IPS-18a (cell line): Measurements from ENCODE around the gene LDB1.

ENCODE experiments used
- H3K27ac ChIP-seq: one replicate; pipeline ENCODE4 v1.5.1; 2013; ENCODE audit warnings: low read length
- H3K27me3 ChIP-seq: one replicate; pipeline ENCODE4 v1.6.1; 2013; ENCODE audit warnings: mild to moderate bottlenecking, low read length; ENCODE audit not compliant: control insufficient read depth, insufficient read depth
- H3K36me3 ChIP-seq: one replicate; pipeline ENCODE4 v1.6.1; 2013; ENCODE audit warnings: low read depth, low read length; ENCODE audit not compliant: control insufficient read depth
- H3K4me1 ChIP-seq: one replicate; pipeline ENCODE4 v1.6.1; 2013; ENCODE audit warnings: low read depth, low read length; ENCODE audit not compliant: control insufficient read depth
- H3K4me3 ChIP-seq: one replicate; pipeline ENCODE4 v1.5.1; 2013; ENCODE audit warnings: low read length
- H3K9ac ChIP-seq: one replicate; pipeline ENCODE4 v1.6.1; 2013; ENCODE audit warnings: mild to moderate bottlenecking, low read length, moderate library complexity
- H3K9me3 ChIP-seq: one replicate; pipeline ENCODE4 v1.6.1; 2013; ENCODE audit warnings: low read depth, low read length; ENCODE audit not compliant: control insufficient read depth

LDB1 gene

GRCh38 chr10:102102421-102102820 is 17.7 kb downstream of the LDB1 start:
- Histone ChIP-seq H3K27ac (no peak overlapping the region), H3K9ac (no peak overlapping the region), H3K9me3 (no peaks in the 10 kb centered on the region), H3K4me1 (no peaks in the 10 kb centered on the region), H3K27me3 (no peaks in the 10 kb centered on the region), H3K4me3 (no peak overlapping the region), H3K36me3 (peaks cover 26% of the 10 kb centered on the region)

GRCh38 chr10:102101152-102101551 is 19.0 kb downstream of the LDB1 start:
- Histone ChIP-seq H3K36me3 (peaks cover 18% of the 10 kb centered on the region), H3K27me3 (no peaks in the 10 kb centered on the region), H3K9ac (no peak overlapping the region), H3K4me3 (no peak overlapping the region), H3K27ac (no peak overlapping the region), H3K4me1 (no peaks in the 10 kb centered on the region), H3K9me3 (no peaks in the 10 kb centered on the region)

DNA sequence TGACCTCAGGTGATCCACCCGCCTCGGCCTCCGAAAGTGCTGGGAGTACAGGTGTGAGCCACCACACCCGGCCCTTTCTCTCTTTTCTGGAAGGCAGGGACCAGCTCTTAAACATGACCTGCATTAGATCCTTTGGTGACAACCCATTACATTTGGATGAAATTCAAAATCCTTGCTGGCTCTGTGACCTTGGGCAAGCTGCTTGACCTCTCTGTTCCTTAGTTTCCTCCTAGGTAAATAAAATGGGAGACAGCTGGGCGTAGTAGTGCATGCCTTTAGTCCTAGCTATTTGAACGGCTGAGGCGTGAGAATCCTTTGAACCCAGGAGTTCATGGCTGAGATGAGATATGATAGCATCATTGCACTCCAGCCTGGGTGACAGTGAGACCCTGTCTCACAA is 23.7 kb downstream of the LDB1 start:
- H3K36me3 ChIP-seq: peaks cover 6% of the 10 kb centered on the region
- no peaks in the 10 kb centered on the region for H3K9me3 ChIP-seq
- no peak overlapping the region for H3K27ac ChIP-seq
- H3K4me3 ChIP-seq: no peak overlapping the region
- no peaks in the 10 kb centered on the region for H3K4me1 ChIP-seq
- H3K9ac ChIP-seq: no peak overlapping the region
- H3K27me3 ChIP-seq: no peaks in the 10 kb centered on the region

GRCh38 chr10:102090772-102091171 is 29.4 kb downstream of the LDB1 start:
- Histone ChIP-seq H3K27me3 (no peaks in the 10 kb centered on the region), H3K36me3 (no peaks in the 10 kb centered on the region), H3K9ac (no peak overlapping the region), H3K4me1 (no peaks in the 10 kb centered on the region), H3K4me3 (no peak overlapping the region), H3K27ac (no peak overlapping the region), H3K9me3 (no peaks in the 10 kb centered on the region)

DNA sequence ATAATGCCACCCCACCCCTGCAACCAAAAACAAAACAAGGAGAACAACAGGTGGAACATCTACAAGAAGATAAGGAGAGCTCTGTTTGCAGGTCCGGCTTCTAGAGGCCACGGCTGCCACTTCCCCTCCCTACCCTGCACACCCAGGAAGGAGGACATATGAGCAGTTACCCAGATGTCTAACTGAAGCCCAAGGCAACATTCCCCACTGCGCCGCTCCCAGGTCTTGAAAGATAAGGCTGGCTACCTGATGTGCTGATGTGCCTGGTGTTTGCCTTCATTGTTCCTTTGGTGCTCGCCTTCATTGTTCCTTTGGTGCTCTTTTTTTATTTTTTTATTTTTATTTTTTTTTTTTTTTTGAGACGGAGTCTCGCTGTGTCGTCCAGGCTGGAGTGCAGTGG is 34.0 kb downstream of the LDB1 start:
- Histone ChIP-seq H3K4me3 (no peak overlapping the region), H3K9ac (no peak overlapping the region), H3K4me1 (no peaks in the 10 kb centered on the region), H3K9me3 (no peaks in the 10 kb centered on the region), H3K27ac (no peak overlapping the region), H3K36me3 (no peaks in the 10 kb centered on the region), H3K27me3 (no peaks in the 10 kb centered on the region)

DNA sequence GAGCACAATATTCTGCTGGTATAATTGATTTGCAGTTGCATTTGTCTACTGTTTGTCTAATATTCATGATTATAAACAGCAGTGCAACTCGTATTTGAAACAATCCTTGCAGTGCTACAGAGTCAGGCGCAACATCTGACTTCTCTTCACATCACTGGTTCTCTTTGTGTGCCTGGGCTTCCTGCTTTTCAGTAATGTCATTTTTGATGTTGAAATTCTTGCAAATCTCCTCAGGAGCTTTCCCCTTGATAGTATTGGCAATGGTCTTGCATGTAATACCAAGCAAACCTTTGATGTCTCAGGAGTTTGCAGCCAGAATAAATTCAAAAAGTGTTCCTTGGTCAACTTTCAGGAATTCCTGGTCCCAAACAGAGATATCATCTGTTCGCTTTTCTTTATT is 34.8 kb downstream of the LDB1 start:
- no peaks in the 10 kb centered on the region for H3K9me3 ChIP-seq
- H3K9ac ChIP-seq: no peak overlapping the region
- H3K27me3 ChIP-seq: no peaks in the 10 kb centered on the region
- H3K4me1 ChIP-seq: no peaks in the 10 kb centered on the region
- H3K4me3 ChIP-seq: no peak overlapping the region
- H3K36me3 ChIP-seq: no peaks in the 10 kb centered on the region
- no peak overlapping the region for H3K27ac ChIP-seq

DNA sequence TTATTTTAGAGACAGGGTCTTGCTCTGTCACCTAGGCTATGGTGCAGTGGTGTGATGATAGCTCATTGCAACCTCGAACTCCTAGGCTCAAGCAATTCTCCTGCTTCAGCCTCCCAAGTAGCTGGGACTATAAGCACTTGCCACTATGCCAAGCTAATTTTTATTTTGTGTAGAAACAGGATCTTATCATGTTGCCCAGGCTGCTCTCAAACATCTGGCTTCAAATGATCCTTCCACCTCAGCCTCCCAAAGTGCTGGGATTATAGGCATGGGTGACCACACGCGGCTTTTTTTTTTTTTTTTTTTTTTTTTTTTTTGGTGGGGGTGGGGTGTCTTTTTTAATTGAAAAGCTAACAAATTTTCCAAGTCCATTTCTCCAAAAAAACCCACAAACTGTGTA is 36.6 kb downstream of the LDB1 start:
- H3K4me3 ChIP-seq: no peak overlapping the region
- H3K9ac ChIP-seq: no peak overlapping the region
- no peaks in the 10 kb centered on the region for H3K4me1 ChIP-seq
- H3K36me3 ChIP-seq: no peaks in the 10 kb centered on the region
- no peak overlapping the region for H3K27ac ChIP-seq
- no peaks in the 10 kb centered on the region for H3K9me3 ChIP-seq
- no peaks in the 10 kb centered on the region for H3K27me3 ChIP-seq

DNA sequence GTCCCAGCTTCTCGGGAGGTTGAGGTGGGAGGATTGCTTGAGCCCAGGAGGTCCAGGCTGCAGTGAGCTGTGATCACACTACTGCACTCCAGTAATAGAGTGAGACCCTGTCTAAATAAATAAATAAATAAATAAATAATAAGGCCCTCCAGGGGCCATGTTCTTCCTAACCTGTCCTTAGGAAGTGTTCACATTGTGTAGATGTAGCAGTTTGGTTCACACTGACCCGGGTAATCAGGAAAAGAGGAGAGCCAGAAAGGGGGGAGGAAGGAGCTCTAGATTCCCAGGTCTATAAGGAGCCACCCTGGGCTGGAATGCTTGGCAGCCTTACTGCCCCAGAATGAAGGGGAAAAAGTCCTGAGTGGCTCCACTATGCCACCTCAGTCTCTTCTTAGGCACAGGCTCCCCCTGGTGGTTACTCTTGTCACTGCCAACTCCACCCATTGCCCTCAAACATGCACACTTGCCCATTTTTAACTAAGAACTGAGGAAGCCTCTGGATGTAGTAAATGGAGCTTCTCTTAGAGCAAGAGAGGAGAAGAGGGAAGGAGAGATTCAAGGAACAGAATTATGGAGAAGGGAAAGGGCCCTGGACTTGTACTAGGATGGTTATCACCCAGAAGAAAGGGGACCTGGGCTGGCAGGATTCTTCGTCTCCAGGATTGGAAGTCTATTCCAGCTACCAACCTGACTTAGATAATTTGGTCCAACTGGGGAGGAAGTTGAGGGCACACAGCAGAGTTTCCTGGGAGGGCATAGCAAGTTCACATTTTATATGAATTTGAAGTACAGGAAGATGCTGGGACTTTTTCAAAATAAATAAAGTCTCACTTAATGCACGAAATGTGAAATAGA is 47.3 kb downstream of the LDB1 start:
- no peak overlapping the region for H3K4me3 ChIP-seq
- H3K9ac ChIP-seq: no peak overlapping the region
- H3K36me3 ChIP-seq: no peaks in the 10 kb centered on the region
- H3K27me3 ChIP-seq: no peaks in the 10 kb centered on the region
- H3K4me1 ChIP-seq: no peaks in the 10 kb centered on the region
- no peaks in the 10 kb centered on the region for H3K9me3 ChIP-seq
- H3K27ac ChIP-seq: no peak overlapping the region

- Histone ChIP-seq H3K27me3 (peaks cover 8% of the 10 kb centered on the region), H3K27ac (no peak overlapping the region), H3K4me3 (no peak overlapping the region), H3K9ac (no peak overlapping the region), H3K9me3 (no peaks in the 10 kb centered on the region), H3K4me1 (no peaks in the 10 kb centered on the region), H3K36me3 (no peaks in the 10 kb centered on the region)
These were observed 51.1 kb downstream of the LDB1 start for GRCh38 chr10:102069071-102069470.

GRCh38 chr10:102068216-102068615 is 52.0 kb downstream of the LDB1 start:
- H3K9ac ChIP-seq: no peak overlapping the region
- H3K4me1 ChIP-seq: no peaks in the 10 kb centered on the region
- H3K36me3 ChIP-seq: no peaks in the 10 kb centered on the region
- H3K27me3 ChIP-seq: peaks cover 13% of the 10 kb centered on the region
- no peak overlapping the region for H3K4me3 ChIP-seq
- H3K27ac ChIP-seq: no peak overlapping the region
- H3K9me3 ChIP-seq: no peaks in the 10 kb centered on the region

DNA sequence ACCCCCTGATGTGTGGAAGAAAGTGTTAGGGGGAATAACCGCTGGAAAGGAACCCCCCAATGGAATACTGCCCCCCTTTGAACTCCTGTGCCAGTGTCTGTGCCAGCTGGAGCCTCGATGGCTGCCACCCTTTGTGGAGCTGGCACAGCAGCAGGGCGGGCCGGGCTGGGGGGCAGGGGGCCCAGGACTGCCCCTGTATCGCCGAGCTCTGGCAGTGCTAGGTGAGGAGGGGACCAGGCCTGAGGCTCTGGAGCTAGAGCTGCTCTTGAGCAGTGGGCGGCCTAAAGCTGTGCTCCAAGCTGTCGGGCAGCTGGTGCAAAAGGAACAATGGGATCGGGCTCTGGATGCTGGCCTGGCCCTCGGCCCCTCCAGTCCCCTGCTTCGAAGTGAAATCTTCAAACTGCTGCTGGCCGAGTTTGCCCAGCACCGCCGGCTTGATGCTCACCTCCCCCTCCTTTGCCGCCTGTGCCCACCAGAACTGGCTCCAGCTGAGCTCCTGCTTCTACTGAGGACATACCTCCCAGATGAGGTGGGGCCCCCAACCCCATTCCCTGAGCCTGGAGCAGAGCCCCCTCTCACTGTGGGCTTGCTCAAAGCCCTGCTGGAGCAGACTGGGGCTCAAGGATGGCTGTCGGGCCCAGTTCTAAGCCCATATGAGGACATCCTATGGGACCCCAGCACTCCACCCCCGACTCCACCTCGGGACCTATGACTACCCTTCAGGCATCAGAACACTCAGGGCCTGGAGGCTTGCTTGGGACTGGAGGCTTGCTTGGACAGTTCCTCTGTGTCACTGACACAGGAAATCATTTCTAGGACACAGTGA is 52.9 kb downstream of the LDB1 start:
- peaks cover 17% of the 10 kb centered on the region for H3K27me3 ChIP-seq
- H3K36me3 ChIP-seq: no peaks in the 10 kb centered on the region
- no peaks in the 10 kb centered on the region for H3K4me1 ChIP-seq
- H3K9me3 ChIP-seq: no peaks in the 10 kb centered on the region
- no peak overlapping the region for H3K27ac ChIP-seq
- no peak overlapping the region for H3K4me3 ChIP-seq
- H3K9ac ChIP-seq: no peak overlapping the region
